Measurements from ENCODE around the gene EDAR.

The EDAR gene

GRCh38 chr2:108923019-108923700 is 65.9 kb downstream of the EDAR start:
- TF ChIP-seq CTCF (conservative IDR thresholded peaks at IDR 0.05): no peak
- H3K27ac ChIP-seq: no peak overlapping the region

GRCh38 chr2:108922141-108922915 is 66.7 kb downstream of the EDAR start:
- no peak overlapping the region for H3K27ac ChIP-seq
- no peak for TF ChIP-seq CTCF (conservative IDR thresholded peaks at IDR 0.05)

- H3K27ac ChIP-seq: no peak overlapping the region
- no peak for TF ChIP-seq CTCF (conservative IDR thresholded peaks at IDR 0.05)
These were observed 67.7 kb downstream of the EDAR start for GRCh38 chr2:108921096-108922030.

- H3K27ac ChIP-seq: no peak overlapping the region
- no peak for TF ChIP-seq CTCF (conservative IDR thresholded peaks at IDR 0.05)
These were observed 68.3 kb downstream of the EDAR start for GRCh38 chr2:108920686-108921085.

GRCh38 chr2:108919571-108920373 is 69.2 kb downstream of the EDAR start:
- H3K27ac ChIP-seq: no peak overlapping the region
- TF ChIP-seq CTCF (conservative IDR thresholded peaks at IDR 0.05): no peak

- no peak for TF ChIP-seq CTCF (conservative IDR thresholded peaks at IDR 0.05)
- H3K27ac ChIP-seq: no peak overlapping the region
These were observed 70.1 kb downstream of the EDAR start for GRCh38 chr2:108918941-108919341.

All from VCaP (cell line).